Activated CD8-positive, alpha-beta T cell treated with anti-CD3 and anti-CD28 coated beads for 36 hours (primary cell): ENCODE measurements around the gene ELF1. TPM values are rescaled to one million over a fixed set of nuclear protein-coding genes. Genes with fewer than 3 reads are reported as not detected.

Experiments
- ATAC-seq: fragments of 200-7000 bp; cut with Tn5 transposase; one replicate; pipeline ENCODE4 v1.10.0; 2021; ENCODE audit warnings: mild to moderate bottlenecking, moderate library complexity
- CTCF ChIA-PET: fragments of 350-600 bp; sonication (Branson Sonifier 250); formaldehyde crosslinking; loops from one replicate; lab custom pipeline; 2021; ENCODE audit warnings: antibody characterized with exemption; lab: Charles Lee
- POLR2A ChIA-PET: fragments of 350-600 bp; sonication (Branson Sonifier 250); formaldehyde crosslinking; loops from one replicate; lab custom pipeline; 2021; ENCODE audit warnings: antibody characterized with exemption; lab: Charles Lee
- DNase-seq: peaks from one replicate; pipeline ENCODE4 v3.0.0-alpha.2; 2020
- H3K27ac Mint-ChIP-seq: one replicate; pipeline ENCODE4 v1.8.0; 2021; ENCODE audit warnings: mild to moderate bottlenecking, mixed read lengths
- H3K27me3 Mint-ChIP-seq: one replicate; pipeline ENCODE4 v1.8.0; 2021; ENCODE audit warnings: mixed read lengths
- H3K36me3 Mint-ChIP-seq: one replicate; pipeline ENCODE4 v1.8.0; 2021; ENCODE audit warnings: low read depth, mixed read lengths
- H3K4me1 Mint-ChIP-seq: one replicate; pipeline ENCODE4 v1.8.0; 2021; ENCODE audit warnings: low read depth, mixed read lengths
- H3K4me3 Mint-ChIP-seq: one replicate; pipeline ENCODE4 v1.8.0; 2021; ENCODE audit warnings: mild to moderate bottlenecking, moderate library complexity, mixed read lengths
- H3K9me3 Mint-ChIP-seq: one replicate; pipeline ENCODE4 v1.8.0; 2021; ENCODE audit warnings: mixed read lengths
- intact Hi-C: fragments of 100-400 bp; cut with micrococcal nuclease; formaldehyde crosslinking; loops from one replicate; pipeline ENCODE4 v1.10.0; 2022
- total RNA-seq, 2 experiments: library from RNA; stranded (reverse); gene quantifications; one replicate each; pipeline ENCODE4 v1.2.3, GENCODE V29; 2021
- TF ChIP-seq, protein P1 (sequence below): fragments of 200-600 bp; IDR thresholded peaks from one replicate; pipeline ENCODE4 v1.8.0; 2022; ENCODE audit warnings: antibody characterized with exemption, mild to moderate bottlenecking

Gene ELF1
- total RNA-seq, 2 experiments from 2014 or later: 85.2 to 88.2 TPM

GRCh38 chr13:41017159-41017558, 2.0 kb downstream of the ELF1 start:
- intact Hi-C loops: loop anchor here (10.0 kb wide), 1 partner anchor 52 kb away; no protein-coding TSS in a partner anchor
- peaks cover 28% of the 10 kb centered on the region for H3K36me3 Mint-ChIP-seq
- ChIA-PET CTCF (interaction anchor here (0.8 to 4.3 kb wide), 5 partner anchors 32 to 240 kb away, joined by 3 to 31 read pairs (median 5); no protein-coding TSS in a partner anchor), POLR2A (interaction anchor here (0.8 to 6.6 kb wide), 7 partner anchors 10 to 95 kb away, joined by 3 to 102 read pairs (median 9); partner anchors contain the start of gene WBP4)
- peak overlapping the region; percentile 91 for H3K4me3 Mint-ChIP-seq
- peak; percentile 35 for ATAC-seq
- no peaks in the 10 kb centered on the region for H3K27me3 Mint-ChIP-seq
- DNase-seq: peak; percentile 56
- peaks cover 34% of the 10 kb centered on the region for H3K4me1 Mint-ChIP-seq
- H3K27ac Mint-ChIP-seq: peak overlapping the region; percentile 97
- no peaks in the 10 kb centered on the region for H3K9me3 Mint-ChIP-seq
- TF ChIP-seq, protein P1, sequence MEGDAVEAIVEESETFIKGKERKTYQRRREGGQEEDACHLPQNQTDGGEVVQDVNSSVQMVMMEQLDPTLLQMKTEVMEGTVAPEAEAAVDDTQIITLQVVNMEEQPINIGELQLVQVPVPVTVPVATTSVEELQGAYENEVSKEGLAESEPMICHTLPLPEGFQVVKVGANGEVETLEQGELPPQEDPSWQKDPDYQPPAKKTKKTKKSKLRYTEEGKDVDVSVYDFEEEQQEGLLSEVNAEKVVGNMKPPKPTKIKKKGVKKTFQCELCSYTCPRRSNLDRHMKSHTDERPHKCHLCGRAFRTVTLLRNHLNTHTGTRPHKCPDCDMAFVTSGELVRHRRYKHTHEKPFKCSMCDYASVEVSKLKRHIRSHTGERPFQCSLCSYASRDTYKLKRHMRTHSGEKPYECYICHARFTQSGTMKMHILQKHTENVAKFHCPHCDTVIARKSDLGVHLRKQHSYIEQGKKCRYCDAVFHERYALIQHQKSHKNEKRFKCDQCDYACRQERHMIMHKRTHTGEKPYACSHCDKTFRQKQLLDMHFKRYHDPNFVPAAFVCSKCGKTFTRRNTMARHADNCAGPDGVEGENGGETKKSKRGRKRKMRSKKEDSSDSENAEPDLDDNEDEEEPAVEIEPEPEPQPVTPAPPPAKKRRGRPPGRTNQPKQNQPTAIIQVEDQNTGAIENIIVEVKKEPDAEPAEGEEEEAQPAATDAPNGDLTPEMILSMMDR: no peak

GRCh38 chr13:41015920-41016319, 3.2 kb downstream of the ELF1 start:
- Mint-ChIP-seq H3K9me3 (no peaks in the 10 kb centered on the region), H3K27me3 (no peaks in the 10 kb centered on the region), H3K27ac (peak overlapping the region; percentile 86), H3K4me3 (peak overlapping the region; percentile 91), H3K36me3 (peaks cover 38% of the 10 kb centered on the region), H3K4me1 (peaks cover 42% of the 10 kb centered on the region)
- ATAC-seq (no peak), DNase-seq (no peak)
- TF ChIP-seq, protein P1: no peak
- ChIA-PET POLR2A (interaction anchor here (0.9 to 6.6 kb wide), 7 partner anchors 8 to 72 kb away, joined by 3 to 102 read pairs (median 15); partner anchors contain the start of gene WBP4), CTCF (interaction anchor here (0.7 to 3.9 kb wide), 4 partner anchors 19 to 40 kb away, joined by 3 to 20 read pairs (median 8); no protein-coding TSS in a partner anchor)
- intact Hi-C loops: loop anchor here (10.0 kb wide), 1 partner anchor 51 kb away; no protein-coding TSS in a partner anchor

DNA sequence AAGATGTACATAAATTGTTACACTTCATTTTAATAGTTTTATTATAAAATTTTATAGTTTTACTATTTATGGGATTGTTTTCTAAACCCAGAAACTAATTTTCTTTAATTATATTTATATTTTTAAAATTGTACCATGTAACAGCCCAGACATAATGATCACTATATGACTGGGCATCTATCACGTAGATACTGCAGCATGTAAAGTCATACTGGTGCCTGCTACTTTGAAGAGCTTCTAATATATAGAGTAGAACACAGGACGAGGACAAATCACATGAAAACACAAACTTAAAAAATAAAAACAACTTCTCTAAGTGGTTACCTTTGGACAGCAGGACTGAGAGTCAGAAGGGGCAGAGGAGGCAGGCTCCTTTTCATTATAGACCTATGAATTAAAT, 5.3 kb downstream of the ELF1 start:
- intact Hi-C loops: loop anchor here (10.0 kb wide), 1 partner anchor 49 kb away; no protein-coding TSS in a partner anchor
- peak overlapping the region; percentile 86 for H3K27ac Mint-ChIP-seq

GRCh38 chr13:41012536-41012935, 6.6 kb downstream of the ELF1 start:
- ATAC-seq (no peak), DNase-seq (no peak)
- POLR2A ChIA-PET: interaction anchor here (0.7 to 1.0 kb wide), 2 partner anchors 14 to 38 kb away, joined by 3 to 4 read pairs; no protein-coding TSS in a partner anchor
- H3K27ac Mint-ChIP-seq: peak overlapping the region; percentile 38
- no peak overlapping the region for H3K4me3 Mint-ChIP-seq
- intact Hi-C loops: loop anchor here (10.0 kb wide), 1 partner anchor 48 kb away; no protein-coding TSS in a partner anchor
- H3K4me1 Mint-ChIP-seq: peaks cover 58% of the 10 kb centered on the region
- CTCF ChIA-PET: interaction anchor here (1.9 to 2.7 kb wide), 2 partner anchors 38 to 42 kb away, joined by 9 read pairs; no protein-coding TSS in a partner anchor
- TF ChIP-seq, protein P1: no peak
- H3K36me3 Mint-ChIP-seq: peaks cover 45% of the 10 kb centered on the region
- no peaks in the 10 kb centered on the region for H3K27me3 Mint-ChIP-seq
- H3K9me3 Mint-ChIP-seq: no peaks in the 10 kb centered on the region

More for the DNA sequence above, 5.3 kb downstream of the ELF1 start:
- DNase-seq (no peak), ATAC-seq (peak; percentile 68)
- Mint-ChIP-seq H3K9me3 (no peaks in the 10 kb centered on the region), H3K36me3 (peaks cover 43% of the 10 kb centered on the region), H3K4me1 (peaks cover 45% of the 10 kb centered on the region), H3K4me3 (peak overlapping the region; percentile 91), H3K27me3 (no peaks in the 10 kb centered on the region)
- ChIA-PET CTCF (interaction anchor here (0.8 to 3.9 kb wide), 7 partner anchors 14 to 47 kb away, joined by 3 to 20 read pairs (median 5); partner anchors contain the start of gene WBP4), POLR2A (interaction anchor here (0.9 to 6.6 kb wide), 7 partner anchors 8 to 47 kb away, joined by 3 to 102 read pairs (median 3); partner anchors contain the start of gene WBP4)
- TF ChIP-seq, protein P1: no peak
